ENCODE measurements around the gene WDR82. TPM values are rescaled to one million over a fixed set of nuclear protein-coding genes. Genes with fewer than 3 reads are reported as not detected.

WDR82 gene
- total RNA-seq, 3 donors from 2014 or later (not counting 1 experiment from before 2014, with no cell fraction given): 108 to 131 (median 109) TPM

DNA sequence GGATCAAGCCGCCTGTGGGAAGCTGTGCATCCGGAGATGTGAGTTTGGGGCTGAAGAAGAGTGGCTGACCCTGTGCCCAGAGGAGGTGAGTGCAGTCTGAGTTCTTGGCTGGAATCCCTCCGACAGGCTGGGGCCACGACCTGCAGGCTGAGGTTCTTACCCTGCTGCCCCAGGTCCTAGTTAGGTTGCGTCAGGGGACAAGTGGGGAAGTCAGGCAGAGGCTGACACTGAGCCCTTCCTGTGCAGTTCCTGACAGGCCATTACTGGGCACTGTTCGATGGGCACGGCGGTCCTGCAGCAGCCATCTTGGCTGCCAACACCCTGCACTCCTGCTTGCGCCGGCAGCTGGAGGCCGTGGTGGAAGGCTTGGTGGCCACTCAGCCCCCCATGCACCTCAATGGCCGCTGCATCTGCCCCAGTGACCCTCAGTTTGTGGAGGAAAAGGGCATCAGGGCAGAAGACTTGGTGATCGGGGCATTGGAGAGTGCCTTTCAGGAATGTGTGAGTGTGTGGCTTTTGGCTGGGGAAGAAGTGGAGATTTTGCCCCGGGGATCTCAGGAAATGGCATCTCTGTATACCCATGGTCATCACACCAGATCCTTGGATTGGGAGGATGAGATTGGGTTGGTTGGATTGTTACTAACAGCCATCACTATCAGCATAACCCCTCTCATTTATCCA lies 31.6 kb downstream of the WDR82 start:
- DNase-seq: peak; percentile 17 to 51
- no peaks in the 10 kb centered on the region for H3K27me3 Mint-ChIP-seq (ENCODE audit: low read depth in 2 of 2)
- TF ChIP-seq, protein P1, sequence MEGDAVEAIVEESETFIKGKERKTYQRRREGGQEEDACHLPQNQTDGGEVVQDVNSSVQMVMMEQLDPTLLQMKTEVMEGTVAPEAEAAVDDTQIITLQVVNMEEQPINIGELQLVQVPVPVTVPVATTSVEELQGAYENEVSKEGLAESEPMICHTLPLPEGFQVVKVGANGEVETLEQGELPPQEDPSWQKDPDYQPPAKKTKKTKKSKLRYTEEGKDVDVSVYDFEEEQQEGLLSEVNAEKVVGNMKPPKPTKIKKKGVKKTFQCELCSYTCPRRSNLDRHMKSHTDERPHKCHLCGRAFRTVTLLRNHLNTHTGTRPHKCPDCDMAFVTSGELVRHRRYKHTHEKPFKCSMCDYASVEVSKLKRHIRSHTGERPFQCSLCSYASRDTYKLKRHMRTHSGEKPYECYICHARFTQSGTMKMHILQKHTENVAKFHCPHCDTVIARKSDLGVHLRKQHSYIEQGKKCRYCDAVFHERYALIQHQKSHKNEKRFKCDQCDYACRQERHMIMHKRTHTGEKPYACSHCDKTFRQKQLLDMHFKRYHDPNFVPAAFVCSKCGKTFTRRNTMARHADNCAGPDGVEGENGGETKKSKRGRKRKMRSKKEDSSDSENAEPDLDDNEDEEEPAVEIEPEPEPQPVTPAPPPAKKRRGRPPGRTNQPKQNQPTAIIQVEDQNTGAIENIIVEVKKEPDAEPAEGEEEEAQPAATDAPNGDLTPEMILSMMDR (IDR thresholded peaks at IDR 0.05): no peak

DNA sequence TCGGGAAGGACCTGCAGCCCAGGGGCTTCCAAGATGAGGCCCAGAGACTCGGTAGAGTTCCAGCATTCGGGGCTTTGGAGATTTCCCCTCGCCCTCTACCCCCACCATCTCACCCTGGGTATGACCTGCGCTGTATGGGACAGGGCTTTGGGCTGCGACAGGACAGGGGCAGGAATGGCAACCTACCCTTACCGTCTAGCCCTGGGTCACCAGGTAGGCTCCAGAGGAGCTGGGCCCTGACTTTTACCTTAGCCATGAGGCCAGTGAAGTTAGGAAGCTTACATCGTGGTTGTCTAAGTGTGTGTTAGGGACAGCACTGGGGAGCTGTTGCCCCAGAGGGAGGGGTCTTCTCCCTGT lies 32.2 kb downstream of the WDR82 start:
- Histone ChIP-seq H3K36me3 (ENCODE audit: control insufficient read depth, insufficient read depth, low read length) (peaks cover 29% of the 10 kb centered on the region), H3K4me3 (ENCODE audit: low read length) (peak overlapping the region; percentile 59), H3K4me1 (ENCODE audit: control insufficient read depth, insufficient read depth, low read length) (peaks cover 55% of the 10 kb centered on the region), H3K27me3 (ENCODE audit: control insufficient read depth, insufficient read depth, low read length) (no peaks in the 10 kb centered on the region), H3K27ac (ENCODE audit: low read length) (peak overlapping the region; percentile 91), H3K9me3 (ENCODE audit: control insufficient read depth, insufficient read depth, low read length) (no peaks in the 10 kb centered on the region)
- WGBS (ENCODE audit: insufficient coverage): 35% methylated on average over 8 of the region's 8 CpGs
- TF ChIP-seq, protein P1 (IDR thresholded peaks at IDR 0.05): no peak
- Mint-ChIP-seq H3K27ac (peak overlapping the region; percentile 91 to 92), H3K4me1 (peaks cover 58 to 60% of the 10 kb centered on the region in 2 donors), H3K9me3 (no peaks in the 10 kb centered on the region), H3K4me3 (peak overlapping the region; percentile 84), H3K36me3 (peaks cover 8% of the 10 kb centered on the region), H3K27me3 (ENCODE audit: low read depth in 2 of 2) (no peaks in the 10 kb centered on the region)
- intact Hi-C loops (cut with micrococcal nuclease): no loop called here
- ATAC-seq (peak; percentile 1 to 5 (median 3)), DNase-seq (peak; percentile 15 to 47)

More for the DNA sequence above, 31.6 kb downstream of the WDR82 start:
- Mint-ChIP-seq H3K36me3 (peaks cover 8% of the 10 kb centered on the region), H3K27ac (peak overlapping the region; percentile 91 to 92), H3K4me3 (peak overlapping the region; percentile 84), H3K4me1 (peaks cover 59 to 61% of the 10 kb centered on the region in 2 donors), H3K9me3 (no peaks in the 10 kb centered on the region)
- Histone ChIP-seq H3K27ac (ENCODE audit: low read length) (peak overlapping the region; percentile 91), H3K27me3 (ENCODE audit: control insufficient read depth, insufficient read depth, low read length) (no peaks in the 10 kb centered on the region), H3K4me3 (ENCODE audit: low read length) (peak overlapping the region; percentile 59), H3K9me3 (ENCODE audit: control insufficient read depth, insufficient read depth, low read length) (no peaks in the 10 kb centered on the region), H3K36me3 (ENCODE audit: control insufficient read depth, insufficient read depth, low read length) (peaks cover 33% of the 10 kb centered on the region), H3K4me1 (ENCODE audit: control insufficient read depth, insufficient read depth, low read length) (peaks cover 62% of the 10 kb centered on the region)
- intact Hi-C loops (cut with micrococcal nuclease): no loop called here
- 67% methylated on average over 14 of the region's 14 CpGs for WGBS (ENCODE audit: insufficient coverage)
- ATAC-seq: peak in 1 of 3 donors; percentile 23

DNA sequence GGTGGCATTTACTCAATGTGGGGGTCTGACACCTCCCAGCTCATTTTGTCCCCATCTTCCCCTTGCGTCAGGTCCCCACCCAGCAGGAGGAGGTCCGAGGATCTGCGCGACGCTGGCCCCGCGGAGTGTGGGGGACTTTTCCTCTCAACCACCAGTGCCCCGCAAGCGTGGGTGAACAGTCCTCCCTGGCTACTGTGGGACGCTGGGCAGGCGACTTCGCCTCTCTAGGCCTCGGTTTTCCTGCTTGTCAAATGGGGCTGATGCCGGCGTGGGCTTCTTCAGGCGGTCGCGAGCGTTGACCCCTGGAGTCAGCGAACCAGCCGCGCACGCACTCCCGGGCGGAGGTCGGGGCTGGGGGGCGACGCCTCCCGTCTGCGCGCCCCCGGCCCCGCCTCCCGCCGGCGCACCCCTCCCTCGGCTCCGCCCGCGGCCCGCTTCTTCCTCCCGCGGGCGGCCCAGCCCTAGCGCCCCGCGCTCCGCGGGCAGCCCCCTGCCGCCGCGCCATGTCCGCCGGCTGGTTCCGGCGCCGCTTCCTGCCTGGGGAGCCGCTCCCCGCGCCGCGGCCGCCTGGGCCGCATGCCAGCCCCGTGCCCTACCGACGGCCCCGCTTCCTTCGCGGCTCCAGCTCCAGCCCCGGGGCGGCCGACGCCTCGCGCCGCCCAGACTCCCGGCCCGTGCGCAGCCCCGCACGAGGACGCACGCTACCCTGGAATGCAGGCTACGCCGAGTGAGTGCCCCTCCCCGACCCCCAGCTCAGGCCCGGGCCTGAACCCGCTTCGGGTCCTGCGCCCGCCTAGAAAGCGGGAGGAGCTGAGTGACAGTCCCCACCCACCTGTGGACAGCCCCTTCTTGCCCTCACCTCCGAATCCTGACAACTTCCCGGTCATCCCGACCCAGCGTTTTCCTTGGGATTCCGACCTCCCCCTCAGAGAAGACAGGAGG lies 32.9 kb downstream of the WDR82 start, which contains the start of gene PPM1M:
TSS of gene PPM1M (plus strand) at position 438 of the 942 bp plus-strand sequence. CDS start at position 504, 66 bp downstream.
- H3K4me3 ChIP-seq (ENCODE audit: low read length): peak within 1 kb of the TSS; percentile 59

More for the DNA sequence above, 32.9 kb downstream of the WDR82 start, which contains the start of gene PPM1M:
- peak; percentile 72 to 85 (median 80) for ATAC-seq
- Mint-ChIP-seq H3K4me3 (peak within 1 kb of the TSS; percentile 84), H3K4me1 (peaks cover 62 to 64% of the 10 kb centered on the region in 2 donors), H3K9me3 (no peaks in the 10 kb centered on the region), H3K36me3 (peaks cover 6% of the 10 kb centered on the region), H3K27ac (peak within 1 kb of the TSS; percentile 91 to 92), H3K27me3 (ENCODE audit: low read depth in 2 of 2) (no peaks in the 10 kb centered on the region)
- TF ChIP-seq, protein P1 (IDR thresholded peaks at IDR 0.05): no peak
- peaks cover 57% of the 10 kb centered on the region for H3K4me1 ChIP-seq (ENCODE audit: control insufficient read depth, insufficient read depth, low read length)
- no peaks in the 10 kb centered on the region for H3K9me3 ChIP-seq (ENCODE audit: control insufficient read depth, insufficient read depth, low read length)
- peak within 1 kb of the TSS; percentile 91 for H3K27ac ChIP-seq (ENCODE audit: low read length)
- peaks cover 27% of the 10 kb centered on the region for H3K36me3 ChIP-seq (ENCODE audit: control insufficient read depth, insufficient read depth, low read length)
- under 1% methylated on average over 98 of the region's 98 CpGs for WGBS (ENCODE audit: insufficient coverage)
- DNase-seq: peak; percentile 65 to 88
- no peaks in the 10 kb centered on the region for H3K27me3 ChIP-seq (ENCODE audit: control insufficient read depth, insufficient read depth, low read length)
- intact Hi-C loops (cut with micrococcal nuclease): no loop called here

All from natural killer cell (primary cell).